B cell (primary cell): Measurements from ENCODE around the gene GIMAP2. TPM values are rescaled to one million over a fixed set of nuclear protein-coding genes. Genes with fewer than 3 reads are reported as not detected.

Experiments
- ATAC-seq: fragments of 200-7000 bp; cut with Tn5 transposase; one replicate; pipeline ENCODE4 v1.10.0; 2021; ENCODE audit warnings: low read depth, mild to moderate bottlenecking, moderate number of reproducible peaks, moderate library complexity
- CTCF ChIA-PET: fragments of 350-600 bp; sonication (Branson Sonifier 250); formaldehyde crosslinking; loops from one replicate; lab custom pipeline; 2021; ENCODE audit warnings: antibody characterized with exemption, inconsistent platforms; lab: Charles Lee
- POLR2A ChIA-PET: fragments of 350-600 bp; sonication (Branson Sonifier 250); formaldehyde crosslinking; loops from one replicate; lab custom pipeline; 2021; ENCODE audit warnings: antibody characterized with exemption; lab: Charles Lee
- DNase-seq: peaks from one replicate; pipeline ENCODE4 v3.0.0; 2013
- H2AFZ ChIP-seq: 2 replicates; pipeline ENCODE4 v1.6.1; 2012; ENCODE audit warnings: mild to moderate bottlenecking, low read depth, low read length; ENCODE audit not compliant: insufficient read depth, poor library complexity, severe bottlenecking
- H3K27ac ChIP-seq, 2 donors: 1 replicate in 1 of 2; 2 replicates in 1 of 2; pipeline ENCODE4 v1.5.1; 2012 to 2013; ENCODE audit warnings: low read length in 2 of 2, mild to moderate bottlenecking in 2 of 2, moderate library complexity in 1 of 2
- H3K27me3 ChIP-seq, 4 experiments: fragments of 200-600 bp in 1 of 4; sonication (generic) in 1 of 4; replicated peaks in 1 of 4; 1 replicate in 2 of 4; 2 replicates in 2 of 4; pipeline versions ENCODE4 v1.6.1 to v1.7.0; 2013 to 2016; ENCODE audit warnings: low read length in 3 of 4, mild to moderate bottlenecking in 2 of 4, mixed read lengths in 1 of 4, moderate library complexity in 1 of 4; ENCODE audit not compliant: insufficient read depth in 4 of 4, control insufficient read depth in 3 of 4; ENCODE audit errors: control extremely low read depth in 1 of 4
- H3K36me3 ChIP-seq, 2 experiments: replicated peaks in 1 of 2; 1 replicate in 1 of 2; 2 replicates in 1 of 2; pipeline versions ENCODE4 v1.6.1 to v1.7.1; 2013; ENCODE audit warnings: low read length in 1 of 2; ENCODE audit not compliant: insufficient read depth in 2 of 2, control insufficient read depth in 1 of 2; ENCODE audit errors: control extremely low read depth in 1 of 2, extremely low read depth in 1 of 2
- H3K4me1 ChIP-seq, 2 donors: fragments of 200-600 bp in 1 of 2; sonication (generic) in 1 of 2; 1 replicate in 1 of 2; 2 replicates in 1 of 2; pipeline versions ENCODE4 v1.5.1 to v1.6.1; 2013 to 2017; ENCODE audit warnings: low read length in 2 of 2; ENCODE audit not compliant: control insufficient read depth in 2 of 2, insufficient read depth in 2 of 2
- H3K4me2 ChIP-seq: replicated peaks from 2 replicates; pipeline ENCODE3; 2012; ENCODE audit warnings: mild to moderate bottlenecking, low read depth, low read length; ENCODE audit not compliant: poor library complexity, severe bottlenecking
- H3K4me3 ChIP-seq, 5 experiments: fragments of 200-600 bp in 1 of 5; sonication (generic) in 1 of 5; 1 replicate in 3 of 5; 2 replicates in 2 of 5; pipeline versions ENCODE4 v1.5.1 to v1.7.0; 2011 to 2016; ENCODE audit warnings: low read length in 4 of 5, mild to moderate bottlenecking in 4 of 5, low read depth in 2 of 5, control low read depth in 1 of 5, moderate library complexity in 1 of 5; ENCODE audit not compliant: insufficient read depth in 1 of 5; ENCODE audit errors: control extremely low read depth in 1 of 5, extremely low read depth in 1 of 5
- H3K79me2 ChIP-seq: fragments of 200-600 bp; sonication (generic); one replicate; pipeline ENCODE4 v1.6.0; 2016; ENCODE audit warnings: low read length; ENCODE audit not compliant: control insufficient read depth, insufficient read depth
- H3K9ac ChIP-seq: fragments of 200-600 bp; sonication (generic); 2 replicates; pipeline ENCODE4 v1.6.1; 2017; ENCODE audit warnings: mild to moderate bottlenecking, low read length, moderate library complexity
- H3K9me3 ChIP-seq, 3 donors: one replicate each; pipeline versions ENCODE4 v1.6.1 to v1.7.1; 2013; ENCODE audit warnings: low read length in 2 of 3; ENCODE audit not compliant: control insufficient read depth in 2 of 3, insufficient read depth in 1 of 3; ENCODE audit errors: control extremely low read depth in 1 of 3
- H4K20me1 ChIP-seq: 2 replicates; pipeline ENCODE4 v1.6.0; 2012; ENCODE audit warnings: mild to moderate bottlenecking, low read length; ENCODE audit not compliant: insufficient read depth, control insufficient read depth, poor library complexity, severe bottlenecking
- H3K27ac Mint-ChIP-seq: one replicate; pipeline ENCODE4 v1.8.0; 2021; ENCODE audit warnings: mixed read lengths
- H3K27me3 Mint-ChIP-seq: one replicate; pipeline ENCODE4 v1.8.0; 2021; ENCODE audit warnings: mixed read lengths
- H3K4me1 Mint-ChIP-seq: one replicate; pipeline ENCODE4 v1.8.0; 2021; ENCODE audit warnings: mixed read lengths
- H3K4me3 Mint-ChIP-seq: one replicate; pipeline ENCODE4 v1.8.0; 2021; ENCODE audit warnings: mixed read lengths
- H3K9me3 Mint-ChIP-seq: one replicate; pipeline ENCODE4 v1.8.0; 2022; ENCODE audit warnings: mixed read lengths; ENCODE audit not compliant: insufficient read depth
- EZH2 ChIP-seq: IDR thresholded peaks from 2 replicates; pipeline ENCODE4 v1.6.1; 2012; ENCODE audit warnings: borderline replicate concordance, low read depth, mild to moderate bottlenecking, moderate library complexity, low read length; ENCODE audit not compliant: insufficient read depth, poor library complexity, severe bottlenecking
- WGBS: methylation state at CpG from one replicate; pipeline ENCODE4 v1.1.5; 2013; ENCODE audit warnings: missing lambda C conversion rate; ENCODE audit not compliant: insufficient coverage; 5-methylcytosine and 5-hydroxymethylcytosine counted together
- intact Hi-C: fragments of 100-400 bp; cut with micrococcal nuclease; formaldehyde crosslinking; loops from one replicate; pipeline ENCODE4 v1.10.0; 2022
- polyA plus RNA-seq: library from polyadenylated mRNA; depleted of rRNA; stranded (reverse); fragments of >200 nt; gene quantifications from 2 replicates; pipeline ENCODE4 v1.2.3, GENCODE V29; 2012
- total RNA-seq, 2 donors: library from RNA; stranded (reverse); fragments of 120-200 nt in 1 of 2; gene quantifications; 1 replicate in 1 of 2; 2 replicates in 1 of 2; pipeline versions ENCODE4 v1.2.3 to v1.2.4, GENCODE V29; 2013 to 2022
- TF ChIP-seq, protein P1 (sequence below): fragments of 200-600 bp; IDR thresholded peaks from one replicate; pipeline ENCODE4 v1.8.0; 2022; ENCODE audit warnings: antibody characterized with exemption, mild to moderate bottlenecking

Gene GIMAP2
- total and polyA plus RNA-seq, 2 donors (not counting 1 experiment from before 2014, with no cell fraction given): 13.2 to 18.1 TPM

DNA sequence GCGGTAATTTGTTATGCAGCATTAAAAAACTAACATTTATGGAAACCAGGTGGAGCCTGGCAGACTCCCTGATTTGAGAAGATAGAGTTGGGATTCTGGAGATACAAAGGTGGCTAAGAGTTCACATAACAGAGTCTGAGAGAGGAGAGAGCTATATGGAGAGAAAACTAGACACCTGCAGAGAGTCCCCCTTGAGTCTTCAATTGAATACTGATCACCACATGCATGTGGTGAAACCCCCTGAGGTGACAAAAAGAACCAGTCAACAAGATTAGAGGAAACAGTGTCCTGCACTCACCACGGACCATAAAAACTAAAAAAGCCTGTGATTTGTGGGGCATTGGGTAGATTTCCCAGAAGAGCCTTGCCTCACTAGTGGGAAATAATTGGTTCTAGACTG is 10.1 kb downstream of the GIMAP2 start:
- H2AFZ ChIP-seq: no peak overlapping the region
- H3K27ac Mint-ChIP-seq: no peak overlapping the region
- H3K79me2 ChIP-seq: no peaks in the 10 kb centered on the region
- ATAC-seq (no peak), DNase-seq (no peak)
- H3K27ac ChIP-seq: no peak overlapping the region
- no peaks in the 10 kb centered on the region for H4K20me1 ChIP-seq
- H3K9ac ChIP-seq: no peak overlapping the region
- no peaks in the 10 kb centered on the region for H3K27me3 Mint-ChIP-seq
- no peak overlapping the region for H3K4me3 ChIP-seq
- CTCF ChIA-PET: no interaction called here
- no peaks in the 10 kb centered on the region for H3K27me3 ChIP-seq
- TF ChIP-seq, protein P1, sequence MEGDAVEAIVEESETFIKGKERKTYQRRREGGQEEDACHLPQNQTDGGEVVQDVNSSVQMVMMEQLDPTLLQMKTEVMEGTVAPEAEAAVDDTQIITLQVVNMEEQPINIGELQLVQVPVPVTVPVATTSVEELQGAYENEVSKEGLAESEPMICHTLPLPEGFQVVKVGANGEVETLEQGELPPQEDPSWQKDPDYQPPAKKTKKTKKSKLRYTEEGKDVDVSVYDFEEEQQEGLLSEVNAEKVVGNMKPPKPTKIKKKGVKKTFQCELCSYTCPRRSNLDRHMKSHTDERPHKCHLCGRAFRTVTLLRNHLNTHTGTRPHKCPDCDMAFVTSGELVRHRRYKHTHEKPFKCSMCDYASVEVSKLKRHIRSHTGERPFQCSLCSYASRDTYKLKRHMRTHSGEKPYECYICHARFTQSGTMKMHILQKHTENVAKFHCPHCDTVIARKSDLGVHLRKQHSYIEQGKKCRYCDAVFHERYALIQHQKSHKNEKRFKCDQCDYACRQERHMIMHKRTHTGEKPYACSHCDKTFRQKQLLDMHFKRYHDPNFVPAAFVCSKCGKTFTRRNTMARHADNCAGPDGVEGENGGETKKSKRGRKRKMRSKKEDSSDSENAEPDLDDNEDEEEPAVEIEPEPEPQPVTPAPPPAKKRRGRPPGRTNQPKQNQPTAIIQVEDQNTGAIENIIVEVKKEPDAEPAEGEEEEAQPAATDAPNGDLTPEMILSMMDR: no peak
- TF ChIP-seq EZH2: no peak
- no peak overlapping the region for H3K4me2 ChIP-seq
- POLR2A ChIA-PET: no interaction called here
- intact Hi-C loops: no loop called here
- H3K9me3 ChIP-seq: peaks cover 11 to 51% (median 14%) of the 10 kb centered on the region in 3 donors
- peaks cover 5 to 19% of the 10 kb centered on the region in 2 experiments for H3K36me3 ChIP-seq
- H3K4me3 Mint-ChIP-seq: no peak overlapping the region
- WGBS: no CpG with 5 or more reads among the region's 2 CpGs
- no peaks in the 10 kb centered on the region for H3K4me1 ChIP-seq
- H3K9me3 Mint-ChIP-seq: peaks cover 25% of the 10 kb centered on the region
- H3K4me1 Mint-ChIP-seq: no peaks in the 10 kb centered on the region

DNA sequence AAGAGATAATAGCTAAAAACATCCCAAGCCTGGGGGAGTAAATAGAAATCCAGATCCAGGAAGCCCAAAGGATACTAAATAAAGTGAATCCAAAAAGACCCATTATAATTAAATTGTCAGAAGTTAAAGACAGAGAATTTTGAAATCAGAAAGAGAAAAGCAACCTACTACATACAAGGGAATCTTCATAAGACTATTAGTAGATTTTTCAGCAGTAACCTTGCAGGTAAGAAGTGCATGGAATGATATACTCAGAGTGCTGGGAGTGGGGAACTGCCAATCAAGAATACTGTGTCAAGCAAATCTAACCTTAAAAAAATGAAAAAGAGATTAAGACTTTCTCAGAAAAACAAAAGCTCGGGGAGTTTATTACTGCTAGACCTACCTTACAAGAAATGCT is 17.7 kb downstream of the GIMAP2 start:
- Histone ChIP-seq H3K4me1 (no peaks in the 10 kb centered on the region), H3K9me3 (peaks cover 6 to 45% (median 18%) of the 10 kb centered on the region in 3 donors), H3K36me3 (no peaks in the 10 kb centered on the region), H3K9ac (no peak overlapping the region), H2AFZ (no peak overlapping the region), H4K20me1 (no peaks in the 10 kb centered on the region), H3K27me3 (no peaks in the 10 kb centered on the region), H3K4me2 (no peak overlapping the region), H3K79me2 (no peaks in the 10 kb centered on the region), H3K4me3 (no peak overlapping the region), H3K27ac (no peak overlapping the region)
- ChIA-PET CTCF (no interaction called here), POLR2A (no interaction called here)
- no peak for ATAC-seq
- TF ChIP-seq, protein P1: no peak
- no peak for TF ChIP-seq EZH2
- Mint-ChIP-seq H3K4me3 (no peak overlapping the region), H3K9me3 (peaks cover 36% of the 10 kb centered on the region), H3K4me1 (no peaks in the 10 kb centered on the region), H3K27ac (no peak overlapping the region), H3K27me3 (no peaks in the 10 kb centered on the region)
- intact Hi-C loops: no loop called here
- no peak for DNase-seq
- no CpG with 5 or more reads among the region's 1 CpG for WGBS
